Parathyroid adenoma (tissue), 2 donors: ENCODE measurements around the gene PTPRQ.

Source experiments
- H2AFZ ChIP-seq: fragments of 300-600 bp; sonication (generic); one replicate; pipeline ENCODE4 v1.7.0; 2017; ENCODE audit warnings: antibody characterized with exemption, mild to moderate bottlenecking
- H3K27ac ChIP-seq: fragments of 300-600 bp; sonication (generic); one replicate; pipeline ENCODE4 v1.7.0; 2017
- H3K27me3 ChIP-seq: fragments of 300-600 bp; sonication (generic); one replicate; pipeline ENCODE4 v1.7.0; 2017; ENCODE audit warnings: low read length; ENCODE audit not compliant: control insufficient read depth, insufficient read depth
- H3K36me3 ChIP-seq: fragments of 300-600 bp; sonication (generic); one replicate; pipeline ENCODE4 v1.7.0; 2017; ENCODE audit warnings: low read length; ENCODE audit not compliant: control insufficient read depth, insufficient read depth
- H3K4me1 ChIP-seq: fragments of 300-600 bp; sonication (generic); one replicate; pipeline ENCODE4 v1.7.0; 2017; ENCODE audit warnings: control low read depth
- H3K4me2 ChIP-seq: fragments of 300-600 bp; sonication (generic); one replicate; pipeline ENCODE4 v1.7.0; 2017; ENCODE audit warnings: low read length
- H3K4me3 ChIP-seq: fragments of 300-600 bp; sonication (generic); one replicate; pipeline ENCODE4 v1.7.0; 2017; ENCODE audit warnings: low read depth, low read length
- H3K79me2 ChIP-seq: fragments of 300-600 bp; sonication (generic); one replicate; pipeline ENCODE4 v1.7.0; 2017; ENCODE audit warnings: control low read depth
- H3K9ac ChIP-seq: fragments of 300-600 bp; sonication (generic); one replicate; pipeline ENCODE4 v1.7.0; 2017; ENCODE audit warnings: mild to moderate bottlenecking
- H3K9me3 ChIP-seq: fragments of 300-600 bp; sonication (generic); one replicate; pipeline ENCODE4 v1.7.0; 2017; ENCODE audit warnings: low read length; ENCODE audit not compliant: control insufficient read depth
- CTCF ChIP-seq: fragments of 300-600 bp; sonication (generic); IDR thresholded peaks from one replicate; pipeline ENCODE4 v1.7.0; 2017; ENCODE audit warnings: antibody characterized with exemption, mild to moderate bottlenecking
- donor health status: primary hyperparathyroidism.

The PTPRQ gene

GRCh38 chr12:80582431-80582830 is 138.4 kb downstream of the PTPRQ start:
- no peaks in the 10 kb centered on the region for H3K4me1 ChIP-seq
- H3K9ac ChIP-seq, result no peak overlapping the region
- H3K4me3 ChIP-seq, result no peak overlapping the region
- H3K9me3 ChIP-seq, result no peaks in the 10 kb centered on the region
- H3K27me3 ChIP-seq, result no peaks in the 10 kb centered on the region
- no peak overlapping the region for H3K4me2 ChIP-seq
- no peak overlapping the region for H3K27ac ChIP-seq
- TF ChIP-seq CTCF, result no peak
- no peaks in the 10 kb centered on the region for H3K36me3 ChIP-seq
- no peak overlapping the region for H2AFZ ChIP-seq
- no peaks in the 10 kb centered on the region for H3K79me2 ChIP-seq

DNA sequence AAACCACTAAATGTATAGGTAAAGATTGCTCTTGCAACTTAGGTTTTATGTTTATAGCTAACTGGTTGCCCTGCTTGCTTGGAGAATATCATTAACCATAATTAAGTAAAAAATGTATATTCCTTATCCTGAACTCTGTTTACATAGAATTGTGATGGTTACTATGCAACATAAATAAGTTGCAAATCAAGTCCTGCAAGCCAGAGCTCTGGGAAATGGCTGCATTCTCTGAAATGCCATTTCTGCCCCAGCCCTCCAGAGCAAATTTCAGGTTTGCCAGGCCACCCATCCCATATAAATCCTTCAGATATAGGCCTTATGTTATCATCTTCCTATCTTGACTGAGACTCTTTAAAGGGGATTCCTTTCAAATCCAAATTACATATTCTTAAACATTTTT is 145.0 kb downstream of the PTPRQ start:
- TF ChIP-seq CTCF, result no peak
- Histone ChIP-seq H3K4me2 (no peak overlapping the region), H2AFZ (no peak overlapping the region), H3K4me3 (no peak overlapping the region), H3K27me3 (no peaks in the 10 kb centered on the region), H3K27ac (no peak overlapping the region), H3K4me1 (no peaks in the 10 kb centered on the region), H3K79me2 (no peaks in the 10 kb centered on the region), H3K9me3 (no peaks in the 10 kb centered on the region), H3K9ac (no peak overlapping the region), H3K36me3 (no peaks in the 10 kb centered on the region)

DNA sequence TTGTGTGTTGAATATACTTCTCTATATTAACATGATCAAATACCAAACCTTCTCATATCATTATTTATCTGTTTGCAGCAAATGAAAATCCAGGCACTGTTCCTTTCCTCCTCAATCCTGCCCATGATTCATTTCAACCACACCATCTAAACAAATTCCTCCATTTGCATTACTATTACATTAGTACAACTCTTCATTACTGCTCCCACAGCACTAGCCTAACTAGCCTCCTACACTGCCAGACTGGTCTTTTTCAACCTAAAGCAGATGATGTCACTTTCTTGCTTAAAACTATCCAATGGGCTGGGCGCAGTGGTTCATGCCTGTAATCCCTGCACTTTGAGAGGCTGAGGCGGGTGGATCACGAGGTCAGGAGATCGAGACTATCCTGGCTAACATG is 146.1 kb downstream of the PTPRQ start:
- H3K9ac ChIP-seq, result no peak overlapping the region
- TF ChIP-seq CTCF, result no peak
- no peak overlapping the region for H3K27ac ChIP-seq

DNA sequence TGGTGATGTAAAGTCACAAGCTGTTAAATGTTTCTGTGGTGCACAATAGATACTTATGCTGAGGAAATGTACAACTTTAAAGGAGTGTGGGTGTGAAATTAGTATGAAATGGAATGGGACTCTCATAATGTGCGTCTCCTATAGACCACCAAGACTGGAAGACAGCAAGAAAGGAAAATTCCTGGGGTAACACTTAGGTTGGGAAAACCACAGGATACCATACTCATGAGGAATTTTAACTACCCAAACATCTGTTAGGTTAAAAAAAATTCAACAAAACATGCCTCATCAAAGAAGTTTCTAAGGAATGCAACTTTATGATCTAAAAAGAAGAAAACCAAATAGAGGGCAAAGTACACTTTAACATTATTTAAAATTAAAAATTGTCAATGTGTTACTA is 149.7 kb downstream of the PTPRQ start:
- H2AFZ ChIP-seq, result no peak overlapping the region
- H3K79me2 ChIP-seq, result no peaks in the 10 kb centered on the region
- H3K27me3 ChIP-seq, result no peaks in the 10 kb centered on the region
- no peak overlapping the region for H3K4me2 ChIP-seq
- no peak overlapping the region for H3K27ac ChIP-seq
- H3K9me3 ChIP-seq, result no peaks in the 10 kb centered on the region
- TF ChIP-seq CTCF, result no peak
- H3K4me3 ChIP-seq, result no peak overlapping the region
- H3K9ac ChIP-seq, result no peak overlapping the region
- H3K36me3 ChIP-seq, result no peaks in the 10 kb centered on the region
- H3K4me1 ChIP-seq, result no peaks in the 10 kb centered on the region

More for the DNA sequence above, 146.1 kb downstream of the PTPRQ start:
- Histone ChIP-seq H2AFZ (no peak overlapping the region), H3K4me1 (no peaks in the 10 kb centered on the region), H3K4me3 (no peak overlapping the region), H3K36me3 (no peaks in the 10 kb centered on the region), H3K79me2 (no peaks in the 10 kb centered on the region), H3K9me3 (no peaks in the 10 kb centered on the region), H3K27me3 (no peaks in the 10 kb centered on the region), H3K4me2 (no peak overlapping the region)

- Histone ChIP-seq H3K27me3 (no peaks in the 10 kb centered on the region), H3K4me1 (no peaks in the 10 kb centered on the region), H3K27ac (no peak overlapping the region), H3K4me3 (no peak overlapping the region), H3K9me3 (no peaks in the 10 kb centered on the region), H3K36me3 (no peaks in the 10 kb centered on the region), H3K79me2 (no peaks in the 10 kb centered on the region), H2AFZ (no peak overlapping the region), H3K4me2 (no peak overlapping the region), H3K9ac (no peak overlapping the region)
- no peak for TF ChIP-seq CTCF
Observed at GRCh38 chr12:80596509-80596908, 152.5 kb downstream of the PTPRQ start.
